GM12878 (cell line): Measurements from ENCODE around the gene PLEKHA1. TPM values are rescaled to one million over a fixed set of nuclear protein-coding genes. Genes with fewer than 3 reads are reported as not detected.

Source experiments
- ATAC-seq: fragments of 200-7000 bp; cut with Tn5 transposase; 3 replicates; pipeline ENCODE4 v1.9.1; 2020; ENCODE audit warnings: mild to moderate bottlenecking, moderate library complexity
- BruUV-seq: library from RNA; stranded (reverse); fragments of 400-500 nt; replicated peaks from 2 replicates; lab custom pipeline; 2021; lab: Mats Ljungman, UMichigan
- CTCF ChIA-PET: fragments of 300-600 bp; sonication (Branson Sonifier 250); formaldehyde crosslinking; extraction: SDS; loops from one replicate; lab custom pipeline; 2021; ENCODE audit warnings: inconsistent platforms; lab: Yijun Ruan, JAX
- POLR2A ChIA-PET: fragments of 350-600 bp; formaldehyde crosslinking; extraction: SDS; loops from one replicate; lab custom pipeline; 2021; ENCODE audit warnings: inconsistent platforms; lab: Charles Lee
- RAD21 ChIA-PET: fragments of 300-600 bp; sonication (Branson Sonifier 250); formaldehyde crosslinking; loops from one replicate; lab custom pipeline; 2023; ENCODE audit warnings: antibody characterized with exemption; ENCODE audit not compliant: unreplicated experiment; lab: Charles Lee
- SMC1A ChIA-PET: fragments of 300-600 bp; sonication (Branson Sonifier 250); formaldehyde crosslinking; loops from one replicate; lab custom pipeline; 2023; ENCODE audit not compliant: unreplicated experiment, uncharacterized antibody; lab: Charles Lee
- DNase-seq: peaks from one replicate; pipeline ENCODE4 v3.0.0-alpha.2; 2011; ENCODE audit warnings: low read depth, low spot score
- FAIRE-seq: peaks from 3 replicates; lab custom pipeline; 2011; peaks lifted over from hg19 to GRCh38; lab: Jason Lieb, UNC
- H2AFZ ChIP-seq: 2 replicates; pipeline ENCODE4 v1.6.0; 2011; ENCODE audit warnings: low read depth, low read length, control low read depth; ENCODE audit not compliant: control insufficient read depth
- H3K27ac ChIP-seq: 2 replicates; pipeline ENCODE4 v1.5.1; 2011; ENCODE audit warnings: control low read depth; ENCODE audit not compliant: control insufficient read depth, insufficient read depth
- H3K27me3 ChIP-seq, 2 experiments: replicated peaks in 1 of 2; 2 replicates each; pipeline versions ENCODE4 v1.6.0 to v1.6.1; 2011; ENCODE audit warnings: low read length in 1 of 2; ENCODE audit not compliant: control insufficient read depth in 2 of 2, insufficient read depth in 2 of 2
- H3K36me3 ChIP-seq, 2 experiments: 2 replicates each; pipeline ENCODE4 v1.5.1; 2011; ENCODE audit warnings: low read length in 1 of 2; ENCODE audit not compliant: control insufficient read depth in 2 of 2, insufficient read depth in 2 of 2
- H3K4me1 ChIP-seq: 2 replicates; pipeline ENCODE4 v1.6.1; 2011; ENCODE audit warnings: mild to moderate bottlenecking, low read length, moderate library complexity, mixed read lengths; ENCODE audit not compliant: control insufficient read depth, insufficient read depth
- H3K4me2 ChIP-seq: 2 replicates; pipeline ENCODE4 v1.6.0; 2011; ENCODE audit warnings: control low read depth; ENCODE audit not compliant: control insufficient read depth, insufficient read depth
- H3K4me3 ChIP-seq: fragments of 200-600 bp; sonication (generic); 2 replicates; pipeline ENCODE4 v1.5.1; 2016
- H3K79me2 ChIP-seq: 2 replicates; pipeline ENCODE4 v1.6.0; 2011; ENCODE audit warnings: low read length; ENCODE audit not compliant: control insufficient read depth, insufficient read depth
- H3K9ac ChIP-seq: 2 replicates; pipeline ENCODE4 v1.8.0; 2011; ENCODE audit warnings: low read length, control low read depth, mixed read lengths; ENCODE audit not compliant: control insufficient read depth, insufficient read depth
- H3K9me3 ChIP-seq: replicated peaks from 3 replicates; pipeline ENCODE4 v1.5.1; 2011; ENCODE audit warnings: mild to moderate bottlenecking, low read length; ENCODE audit not compliant: control insufficient read depth, insufficient read depth
- H4K20me1 ChIP-seq: 2 replicates; pipeline ENCODE4 v1.6.0; 2011; ENCODE audit not compliant: control insufficient read depth, insufficient read depth
- SPI1 ChIP-seq: IDR thresholded peaks from 2 replicates; pipeline ENCODE4 v1.6.1; 2011; ENCODE audit warnings: low read depth, mild to moderate bottlenecking, low read length, moderate library complexity, borderline replicate concordance; ENCODE audit not compliant: insufficient read depth
- TARDBP ChIP-seq: IDR thresholded peaks from 2 replicates; pipeline ENCODE4 v1.6.1; 2016; ENCODE audit warnings: borderline replicate concordance
- YY1 ChIP-seq: IDR thresholded peaks from 2 replicates; pipeline ENCODE4 v1.6.1; 2011; ENCODE audit warnings: low read depth, mild to moderate bottlenecking, low read length
- WGBS: methylation state at CpG from one replicate; pipeline ENCODE4 v1.1.6; 2016; ENCODE audit warnings: low lambda C conversion rate; ENCODE audit not compliant: insufficient replicate concordance, insufficient coverage; ENCODE audit errors: missing lambda C conversion rate; 5-methylcytosine and 5-hydroxymethylcytosine counted together
- in situ Hi-C: fragments of 300-500 bp; cut with MboI; formaldehyde crosslinking; loops from 9 replicates; pipeline ENCODE4 v1.14.3; 2018; ENCODE audit warnings: mixed read lengths
- intact Hi-C: fragments of 100-400 bp; cut with micrococcal nuclease; formaldehyde crosslinking; loops from one replicate; pipeline ENCODE4 v1.14.2; 2022; ENCODE audit not compliant: unreplicated experiment
- polyA plus RNA-seq, 11 experiments: library from polyadenylated mRNA; depleted of rRNA in 4 of 11; unstranded in 6 of 11; stranded (reverse) in 5 of 11; fragments of >200 nt; fragmentation: Nextera tagmentation in 4 of 11; fragmentation: Illumina TruSeq in 1 of 11; extraction: Ambion mirVana in 4 of 11; extraction: Trizol in 1 of 11; gene quantifications; 1 replicate in 1 of 11; 2 replicates in 10 of 11; pipeline versions ENCODE4 v1.2.1 to v1.2.3, GENCODE V29; 2011 to 2016; ENCODE audit warnings: inconsistent platforms in 2 of 11, missing spikeins in 2 of 11, low read depth in 1 of 11
- total RNA-seq, 4 experiments: library from RNA; depleted of rRNA in 3 of 4; stranded (reverse); fragments of >200 nt in 3 of 4; fragmentation: Illumina TruSeq in 1 of 4; extraction: Trizol in 1 of 4; gene quantifications; 2 replicates each; pipeline versions ENCODE4 v1.2.1 to v1.2.3, GENCODE V29; 2013 to 2021
- TF ChIP-seq, protein P1 (sequence below): IDR thresholded peaks from 2 replicates; pipeline ENCODE4 v1.6.1; 2012; ENCODE audit warnings: mild to moderate bottlenecking, low read depth, low read length

PLEKHA1 gene
- total and polyA plus RNA-seq, 10 of the 15 experiments (the other 5 are each of a cell fraction or from before 2014, with no cell fraction given), result 0.15 to 6.0 (median 0.32) TPM

DNA sequence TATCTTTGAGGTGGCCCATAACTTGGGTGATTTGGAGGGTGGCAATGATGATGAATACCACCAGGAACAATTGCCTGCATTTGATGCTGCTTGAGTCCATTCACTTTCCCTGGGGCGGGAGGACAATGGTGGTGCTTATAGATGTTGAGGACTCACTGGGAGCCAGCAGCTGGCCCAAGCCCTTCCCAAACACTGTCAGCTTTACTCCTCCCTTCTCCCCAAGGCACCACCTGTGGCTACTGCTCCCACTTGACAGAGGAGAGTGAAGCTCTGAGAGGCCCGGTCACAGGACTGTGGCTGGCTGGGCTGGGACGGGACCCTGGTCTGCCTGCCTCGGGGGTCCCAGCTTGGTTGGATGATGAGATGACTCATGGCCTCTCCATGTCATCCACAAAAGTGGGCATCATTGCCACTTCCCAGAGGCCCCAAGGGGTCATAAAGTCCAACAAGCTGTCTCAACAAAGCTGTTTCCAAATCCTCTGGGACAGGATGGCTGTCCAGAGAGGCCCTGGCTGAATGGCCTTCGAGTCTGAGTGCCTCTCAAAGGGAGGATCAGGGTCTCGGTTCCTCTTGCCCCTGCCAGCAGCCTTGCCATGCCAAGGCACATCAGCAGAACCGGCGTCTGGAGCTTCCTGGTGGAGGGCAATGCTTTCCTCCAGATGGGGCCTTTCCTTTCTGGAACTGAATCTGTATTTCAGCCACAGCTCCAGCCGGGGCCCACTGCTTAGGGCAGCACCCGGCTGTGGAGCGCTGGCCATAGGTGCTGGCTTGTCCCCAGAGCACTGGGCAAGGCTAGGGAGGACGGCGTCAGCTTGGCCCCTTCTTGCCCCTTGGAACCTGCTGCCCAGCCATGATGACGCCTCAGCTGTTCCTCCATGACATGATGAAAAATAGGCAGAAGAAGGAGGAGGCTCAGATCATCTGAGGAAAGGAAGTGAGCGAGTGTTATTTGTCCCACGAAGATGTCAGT is 47.0 kb upstream of the PLEKHA1 start:
- SMC1A ChIA-PET, result no interaction called here
- POLR2A ChIA-PET, result no interaction called here
- H3K4me1 ChIP-seq, result peaks cover 4% of the 10 kb centered on the region
- no peak overlapping the region for H3K27ac ChIP-seq
- in situ Hi-C loops (no loop called here), intact Hi-C loops (no loop called here)
- peaks cover 0 to 3% of the 10 kb centered on the region in 2 experiments; a peak in 2 of 4 replicates for H3K27me3 ChIP-seq
- WGBS, result 40% methylated on average over 16 of the region's 16 CpGs
- H3K4me2 ChIP-seq, result no peak overlapping the region
- no peak overlapping the region for H3K9ac ChIP-seq
- no peak for DNase-seq
- FAIRE-seq, result no peak
- H4K20me1 ChIP-seq, result no peaks in the 10 kb centered on the region; the same call in 1 of the 2 replicates
- no peaks in the 10 kb centered on the region; the same call in 2 of the 3 replicates for H3K9me3 ChIP-seq
- no peak overlapping the region for H3K4me3 ChIP-seq
- no TSS peak for BruUV-seq
- no peaks in the 10 kb centered on the region for H3K36me3 ChIP-seq
- TF ChIP-seq TARDBP, result no peak
- no peaks in the 10 kb centered on the region for H3K79me2 ChIP-seq
- no peak overlapping the region for H2AFZ ChIP-seq
- CTCF ChIA-PET, result interaction anchor here (1.0 kb wide), 1 partner anchor 56 kb away, joined by 3 read pairs; the partner anchor contains the start of gene BTBD16
- ATAC-seq, result no peak
- RAD21 ChIA-PET, result no interaction called here

DNA sequence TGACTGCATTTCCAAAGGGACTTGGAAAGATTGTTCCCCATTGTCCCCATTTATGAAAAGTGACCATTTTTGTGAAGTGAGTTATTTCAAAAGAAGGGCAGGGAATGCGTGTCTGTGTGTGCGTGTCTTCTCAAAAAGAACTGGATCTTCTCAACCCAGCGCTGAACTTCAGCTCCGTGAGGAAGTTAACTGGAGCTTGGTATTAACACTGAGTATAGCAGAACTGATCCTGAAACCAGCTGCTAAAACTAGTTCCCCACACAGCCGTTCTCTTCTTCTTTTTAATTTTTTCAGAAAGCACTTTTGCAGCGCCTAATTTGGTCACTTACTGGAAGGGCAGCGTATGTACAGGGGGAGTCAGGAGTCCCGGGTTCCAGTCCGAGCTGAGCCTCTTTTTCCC is 45.8 kb upstream of the PLEKHA1 start:
- H3K9me3 ChIP-seq, result no peaks in the 10 kb centered on the region; the same call in 2 of the 3 replicates
- intact Hi-C loops (no loop called here), in situ Hi-C loops (no loop called here)
- H3K4me2 ChIP-seq, result no peak overlapping the region
- ChIA-PET SMC1A (interaction anchor here (1.0 to 2.5 kb wide), 3 partner anchors 14 to 107 kb away, joined by 3 to 9 read pairs (median 5); no protein-coding TSS in a partner anchor), POLR2A (no interaction called here)
- H4K20me1 ChIP-seq, result no peaks in the 10 kb centered on the region; the same call in 1 of the 2 replicates
- H3K4me3 ChIP-seq, result no peak overlapping the region
- peaks cover 0 to 3% of the 10 kb centered on the region in 2 experiments; a peak in 1 of 4 replicates for H3K27me3 ChIP-seq
- H3K36me3 ChIP-seq, result no peaks in the 10 kb centered on the region
- no TSS peak for BruUV-seq
- peaks cover 4% of the 10 kb centered on the region for H3K4me1 ChIP-seq
- no peak for TF ChIP-seq YY1
- TF ChIP-seq SPI1, result peak; percentile 57; the same call in 1 of the 2 replicates
- TF ChIP-seq, protein P1, sequence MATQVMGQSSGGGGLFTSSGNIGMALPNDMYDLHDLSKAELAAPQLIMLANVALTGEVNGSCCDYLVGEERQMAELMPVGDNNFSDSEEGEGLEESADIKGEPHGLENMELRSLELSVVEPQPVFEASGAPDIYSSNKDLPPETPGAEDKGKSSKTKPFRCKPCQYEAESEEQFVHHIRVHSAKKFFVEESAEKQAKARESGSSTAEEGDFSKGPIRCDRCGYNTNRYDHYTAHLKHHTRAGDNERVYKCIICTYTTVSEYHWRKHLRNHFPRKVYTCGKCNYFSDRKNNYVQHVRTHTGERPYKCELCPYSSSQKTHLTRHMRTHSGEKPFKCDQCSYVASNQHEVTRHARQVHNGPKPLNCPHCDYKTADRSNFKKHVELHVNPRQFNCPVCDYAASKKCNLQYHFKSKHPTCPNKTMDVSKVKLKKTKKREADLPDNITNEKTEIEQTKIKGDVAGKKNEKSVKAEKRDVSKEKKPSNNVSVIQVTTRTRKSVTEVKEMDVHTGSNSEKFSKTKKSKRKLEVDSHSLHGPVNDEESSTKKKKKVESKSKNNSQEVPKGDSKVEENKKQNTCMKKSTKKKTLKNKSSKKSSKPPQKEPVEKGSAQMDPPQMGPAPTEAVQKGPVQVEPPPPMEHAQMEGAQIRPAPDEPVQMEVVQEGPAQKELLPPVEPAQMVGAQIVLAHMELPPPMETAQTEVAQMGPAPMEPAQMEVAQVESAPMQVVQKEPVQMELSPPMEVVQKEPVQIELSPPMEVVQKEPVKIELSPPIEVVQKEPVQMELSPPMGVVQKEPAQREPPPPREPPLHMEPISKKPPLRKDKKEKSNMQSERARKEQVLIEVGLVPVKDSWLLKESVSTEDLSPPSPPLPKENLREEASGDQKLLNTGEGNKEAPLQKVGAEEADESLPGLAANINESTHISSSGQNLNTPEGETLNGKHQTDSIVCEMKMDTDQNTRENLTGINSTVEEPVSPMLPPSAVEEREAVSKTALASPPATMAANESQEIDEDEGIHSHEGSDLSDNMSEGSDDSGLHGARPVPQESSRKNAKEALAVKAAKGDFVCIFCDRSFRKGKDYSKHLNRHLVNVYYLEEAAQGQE, result no peak
- TF ChIP-seq, all 136 proteins: peak for 1
- DNase-seq (no peak), FAIRE-seq (peak; percentile 65), ATAC-seq (peak; percentile 44; the same call in 2 of the 3 replicates)
- Histone ChIP-seq H3K79me2 (no peaks in the 10 kb centered on the region), H3K27ac (no peak overlapping the region), H3K9ac (no peak overlapping the region), H2AFZ (no peak overlapping the region)
- ChIA-PET CTCF (interaction anchor here (1.0 to 1.2 kb wide), 3 partner anchors 27 to 60 kb away, joined by 3 read pairs; no protein-coding TSS in a partner anchor), RAD21 (no interaction called here)
- WGBS, result 28% methylated on average over 8 of the region's 9 CpGs
